Heart left ventricle (tissue), 13 donors: Measurements from ENCODE around the gene MSRB2.
A peak's percentile ranks its signal among the peaks of the same experiment; 100 is the strongest.

Experiments
- POLR2A ChIP-seq, 2 donors: fragments of 450-650 bp; IDR thresholded peaks; one replicate each; pipeline ENCODE4 v1.6.1; 2017; ENCODE audit warnings: antibody characterized with exemption in 2 of 2, mild to moderate bottlenecking in 2 of 2, moderate library complexity in 2 of 2
- TF ChIP-seq, protein P1 (sequence below), 12 donors: fragments of 200-600 bp; sonication (generic) in 4 of 12; IDR thresholded peaks; one replicate each; pipeline versions ENCODE4 v1.5.0 to v1.8.0; 2018 to 2022; ENCODE audit warnings: antibody characterized with exemption in 12 of 12, mild to moderate bottlenecking in 5 of 12
- donor health status: ischemic (EF 13 %, LVEDD 7.1; RV severe dilation, severe dysfunction).
- donor health status: DM: no; HTN: yes; CAD: no.
- donor health status: DM: no; HTN: no; CAD: no.
- donor health status: ischemic (EF 25% LVEDD 6.9; RV normal size, moderate dysfunction).
- donor health status: ischemic (EF 25% LVEDD 5.7; RV mildly dilated, moderate dysfunction).
- donor health status: ischemic (EF 35%, LVEDD 5.7; RV mildly dilated, moderate dysfunction).
- donor health status: nonischemic (EF 11% LVEDD 7.7; RV severe dilation, severe dysfunction).
- donor health status: DM: yes; HTN: yes; CAD: no.
- donor health status: PGD.
- donor health status: ischemic (EF 29% LVEDD 5.4; RV normal size, mild dysfunction).
- donor health status: nonischemic (EF 23%, LVEDD 6.1; RV moderate dilation, normal function).

DNA sequence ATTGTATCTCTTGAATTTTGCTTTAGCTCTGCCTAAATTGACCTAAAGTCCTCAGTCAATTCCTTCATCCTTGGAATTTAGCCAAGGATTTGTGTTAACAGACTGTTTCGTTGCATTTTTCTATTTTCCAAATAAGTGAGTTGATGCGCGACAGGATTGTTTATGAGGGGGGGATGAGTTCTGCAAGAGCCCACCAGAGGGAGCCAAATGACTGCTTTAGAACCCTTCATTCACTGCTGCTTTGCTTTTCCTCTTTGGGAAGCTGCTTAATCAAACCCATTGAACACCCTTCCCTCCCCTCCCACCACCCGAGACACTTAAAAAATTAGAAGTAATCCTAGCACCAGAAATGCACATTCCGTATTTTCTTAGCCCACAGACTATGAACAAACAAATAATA lies 63.0 kb downstream of the MSRB2 start:
- TF ChIP-seq, protein P1, sequence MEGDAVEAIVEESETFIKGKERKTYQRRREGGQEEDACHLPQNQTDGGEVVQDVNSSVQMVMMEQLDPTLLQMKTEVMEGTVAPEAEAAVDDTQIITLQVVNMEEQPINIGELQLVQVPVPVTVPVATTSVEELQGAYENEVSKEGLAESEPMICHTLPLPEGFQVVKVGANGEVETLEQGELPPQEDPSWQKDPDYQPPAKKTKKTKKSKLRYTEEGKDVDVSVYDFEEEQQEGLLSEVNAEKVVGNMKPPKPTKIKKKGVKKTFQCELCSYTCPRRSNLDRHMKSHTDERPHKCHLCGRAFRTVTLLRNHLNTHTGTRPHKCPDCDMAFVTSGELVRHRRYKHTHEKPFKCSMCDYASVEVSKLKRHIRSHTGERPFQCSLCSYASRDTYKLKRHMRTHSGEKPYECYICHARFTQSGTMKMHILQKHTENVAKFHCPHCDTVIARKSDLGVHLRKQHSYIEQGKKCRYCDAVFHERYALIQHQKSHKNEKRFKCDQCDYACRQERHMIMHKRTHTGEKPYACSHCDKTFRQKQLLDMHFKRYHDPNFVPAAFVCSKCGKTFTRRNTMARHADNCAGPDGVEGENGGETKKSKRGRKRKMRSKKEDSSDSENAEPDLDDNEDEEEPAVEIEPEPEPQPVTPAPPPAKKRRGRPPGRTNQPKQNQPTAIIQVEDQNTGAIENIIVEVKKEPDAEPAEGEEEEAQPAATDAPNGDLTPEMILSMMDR (IDR thresholded peaks at IDR 0.05), result peak; percentile 62 to 83 (median 74)
- TF ChIP-seq POLR2A (IDR thresholded peaks at IDR 0.05), result no peak
